Endodermal cell (in vitro differentiated cells): Measurements from ENCODE around the gene METTL27. TPM values are rescaled to one million over a fixed set of nuclear protein-coding genes. Genes with fewer than 3 reads are reported as not detected.
A peak's percentile ranks its signal among the peaks of the same experiment; 100 is the strongest.

Experiments
- DNase-seq: peaks from one replicate; pipeline ENCODE4 v3.0.0-alpha.2; 2017
- H3K27ac ChIP-seq: 2 replicates; pipeline ENCODE4 v1.5.1; 2013; ENCODE audit warnings: mild to moderate bottlenecking, low read depth, low read length, moderate library complexity
- H3K27me3 ChIP-seq: 2 replicates; pipeline ENCODE4 v1.6.1; 2013; ENCODE audit warnings: mild to moderate bottlenecking, low read length, moderate library complexity; ENCODE audit not compliant: insufficient read depth, control insufficient read depth, poor library complexity, severe bottlenecking
- H3K36me3 ChIP-seq: 2 replicates; pipeline ENCODE4 v1.7.0; 2013; ENCODE audit warnings: mild to moderate bottlenecking, low read length, moderate library complexity; ENCODE audit not compliant: control insufficient read depth, insufficient read depth
- H3K4me1 ChIP-seq: one replicate; pipeline ENCODE4 v1.7.0; 2013; ENCODE audit warnings: low read length; ENCODE audit not compliant: control insufficient read depth, insufficient read depth
- H3K4me3 ChIP-seq: 2 replicates; pipeline ENCODE4 v1.5.1; 2013; ENCODE audit warnings: mild to moderate bottlenecking, low read length, moderate library complexity
- H3K9ac ChIP-seq: 2 replicates; pipeline ENCODE4 v1.6.1; 2013; ENCODE audit warnings: mild to moderate bottlenecking, low read length, moderate library complexity; ENCODE audit not compliant: poor library complexity, severe bottlenecking; ENCODE audit errors: extremely low read depth
- H3K9me3 ChIP-seq: 2 replicates; pipeline ENCODE4 v1.6.1; 2013; ENCODE audit warnings: mild to moderate bottlenecking, low read length, moderate library complexity; ENCODE audit not compliant: control insufficient read depth
- H3K27ac Mint-ChIP-seq: 2 replicates; pipeline ENCODE4 v1.8.0; 2020; ENCODE audit warnings: mixed read lengths
- H3K27me3 Mint-ChIP-seq: 2 replicates; pipeline ENCODE4 v1.8.0; 2021; ENCODE audit warnings: mild to moderate bottlenecking, mixed read lengths; ENCODE audit not compliant: insufficient read depth
- H3K36me3 Mint-ChIP-seq: 2 replicates; pipeline ENCODE4 v1.8.0; 2020; ENCODE audit warnings: low read depth, mixed read lengths
- H3K4me1 Mint-ChIP-seq: 2 replicates; pipeline ENCODE4 v1.8.0; 2020; ENCODE audit warnings: mixed read lengths
- H3K4me3 Mint-ChIP-seq: 2 replicates; pipeline ENCODE4 v1.8.0; 2020; ENCODE audit warnings: mild to moderate bottlenecking, moderate library complexity, mixed read lengths
- H3K9me3 Mint-ChIP-seq: 2 replicates; pipeline ENCODE4 v1.8.0; 2020; ENCODE audit warnings: mild to moderate bottlenecking, mixed read lengths
- WGBS, 2 experiments: methylation state at CpG; one replicate each; pipeline versions ENCODE4 v1.1.5 to v1.1.7; 2013; ENCODE audit warnings: missing lambda C conversion rate in 2 of 2, mixed read lengths in 1 of 2; ENCODE audit not compliant: insufficient coverage in 1 of 2, insufficient read length in 1 of 2; 5-methylcytosine and 5-hydroxymethylcytosine counted together
- long read RNA-seq, 4 experiments: library from polyadenylated mRNA in 2 of 4; library from RNA in 1 of 4; library from capped mRNA in 1 of 4; stranded (forward) in 3 of 4; unstranded in 1 of 4; transcript quantifications; one replicate each; pipeline ENCODE4 v2.0.0, GENCODE V29; 2020 to 2021; ENCODE audit warnings: inconsistent platforms in 1 of 4
- polyA plus RNA-seq, 2 experiments: library from polyadenylated mRNA; stranded (reverse); fragments of 50-300 nt; gene quantifications; one replicate each; pipeline ENCODE4 v1.2.3, GENCODE V29; 2013
- total RNA-seq, 2 donors: library from RNA; stranded (reverse); fragmentation: NEBNext Ultra II Directional in 1 of 2; extraction: Animal tissue kit (Norgen Biotek cat#: 25700) in 1 of 2; gene quantifications; 2 replicates in 1 of 2; 3 replicates in 1 of 2; pipeline ENCODE4 v1.2.1, GENCODE V29; 2021
- TF ChIP-seq, protein P1 (sequence below): fragments of 200-600 bp; sonication (generic); conservative IDR thresholded peaks from 2 replicates; pipeline ENCODE4 v1.5.0; 2021; ENCODE audit warnings: antibody characterized with exemption, mild to moderate bottlenecking

Gene METTL27, protein sequence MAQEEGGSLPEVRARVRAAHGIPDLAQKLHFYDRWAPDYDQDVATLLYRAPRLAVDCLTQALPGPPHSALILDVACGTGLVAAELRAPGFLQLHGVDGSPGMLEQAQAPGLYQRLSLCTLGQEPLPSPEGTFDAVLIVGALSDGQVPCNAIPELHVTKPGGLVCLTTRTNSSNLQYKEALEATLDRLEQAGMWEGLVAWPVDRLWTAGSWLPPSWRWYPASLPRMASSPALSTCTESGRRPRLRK
- 10 to 100 TPM; 20.9 to 22.2 TPM for total RNA-seq
- 4.3 TPM for polyA plus RNA-seq (2013, experiment 1 of 2)
- 4.2 TPM for polyA plus RNA-seq (2013, experiment 2 of 2)
- long read RNA-seq, experiment 1, partial matches to known transcripts: 6 of 9 reads
- long read RNA-seq, experiment 1, other reads (novel, unspliced or antisense): 1 of 9 reads
- long read RNA-seq, experiment 2, transcript METTL27-201 (6 exons, 941 nt): major isoform, 9 of 19 reads
- long read RNA-seq, experiment 2, partial matches to known transcripts: 0 of 19 reads
- long read RNA-seq, experiment 2, other reads (novel, unspliced or antisense): 10 of 19 reads
- long read RNA-seq, experiment 3, transcript METTL27-201 (6 exons, 941 nt): major isoform, 8 of 15 reads
- long read RNA-seq, experiment 3, partial matches to known transcripts: 1 of 15 reads
- long read RNA-seq, experiment 3, other reads (novel, unspliced or antisense): 6 of 15 reads
- long read RNA-seq, experiment 4, transcript METTL27-201 (6 exons, 941 nt): major isoform, 13 of 26 reads
- long read RNA-seq, experiment 4, partial matches to known transcripts: 1 of 26 reads
- long read RNA-seq, experiment 4, other reads (novel, unspliced or antisense): 12 of 26 reads

DNA sequence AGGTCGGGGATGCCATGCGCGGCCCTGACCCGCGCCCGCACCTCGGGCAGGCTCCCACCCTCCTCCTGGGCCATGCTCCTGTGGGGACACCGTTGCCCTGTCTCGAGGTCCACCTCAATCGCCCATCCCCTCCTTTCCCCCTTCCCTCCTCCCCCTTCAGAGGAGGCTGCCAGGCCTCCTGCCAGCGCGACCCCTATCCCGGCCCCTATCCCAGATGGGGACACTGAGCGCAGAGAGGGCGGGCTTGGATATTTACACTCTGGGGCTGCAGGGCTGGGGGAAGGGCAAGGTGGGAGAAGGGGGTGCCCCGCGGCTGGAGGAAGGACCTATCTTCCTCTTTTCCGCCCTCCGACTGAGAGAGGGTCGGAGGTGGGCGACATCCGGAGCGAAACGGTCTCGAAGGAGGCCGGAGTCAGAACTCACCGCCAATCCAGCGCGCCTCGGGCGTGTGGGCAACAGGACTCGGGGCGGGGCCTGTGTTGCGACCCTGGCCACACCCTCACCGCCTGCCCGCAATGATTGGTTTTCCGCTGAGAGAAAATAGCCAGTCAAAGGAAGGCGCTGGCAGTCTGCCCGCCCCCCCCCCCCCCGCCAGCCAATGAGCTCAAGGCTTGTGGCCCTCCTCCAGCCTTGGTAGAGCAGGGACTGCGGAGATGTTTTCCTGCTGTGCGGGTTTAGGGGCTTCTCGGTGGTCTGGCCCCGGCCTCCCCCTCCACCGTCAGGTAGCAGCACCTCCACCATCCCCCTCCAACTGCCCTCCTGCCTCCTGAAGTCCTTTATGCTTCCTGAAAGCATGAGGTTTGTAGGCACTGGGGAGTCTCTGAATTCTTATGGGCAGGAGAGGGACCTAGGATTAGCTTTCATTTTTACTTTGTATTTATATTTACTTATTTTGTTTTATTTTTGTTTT is at the start of gene METTL27:
Gene METTL27, minus strand, starts transcription at position 450 of the 910 bp plus-strand sequence. Its CDS starts 376 bp downstream, at position 74.
- Histone ChIP-seq H3K4me1 (no peaks in the 10 kb centered on the region), H3K27me3 (no peaks in the 10 kb centered on the region), H3K9ac (peak within 1 kb of the TSS; percentile 62), H3K27ac (no peak within 1 kb of the TSS), H3K9me3 (no peaks in the 10 kb centered on the region), H3K4me3 (peak within 1 kb of the TSS; percentile 83), H3K36me3 (no peaks in the 10 kb centered on the region)
- peaks cover 10% of the 10 kb centered on the region for H3K4me1 Mint-ChIP-seq
- H3K36me3 Mint-ChIP-seq: peaks cover 5% of the 10 kb centered on the region
- TF ChIP-seq, protein P1, sequence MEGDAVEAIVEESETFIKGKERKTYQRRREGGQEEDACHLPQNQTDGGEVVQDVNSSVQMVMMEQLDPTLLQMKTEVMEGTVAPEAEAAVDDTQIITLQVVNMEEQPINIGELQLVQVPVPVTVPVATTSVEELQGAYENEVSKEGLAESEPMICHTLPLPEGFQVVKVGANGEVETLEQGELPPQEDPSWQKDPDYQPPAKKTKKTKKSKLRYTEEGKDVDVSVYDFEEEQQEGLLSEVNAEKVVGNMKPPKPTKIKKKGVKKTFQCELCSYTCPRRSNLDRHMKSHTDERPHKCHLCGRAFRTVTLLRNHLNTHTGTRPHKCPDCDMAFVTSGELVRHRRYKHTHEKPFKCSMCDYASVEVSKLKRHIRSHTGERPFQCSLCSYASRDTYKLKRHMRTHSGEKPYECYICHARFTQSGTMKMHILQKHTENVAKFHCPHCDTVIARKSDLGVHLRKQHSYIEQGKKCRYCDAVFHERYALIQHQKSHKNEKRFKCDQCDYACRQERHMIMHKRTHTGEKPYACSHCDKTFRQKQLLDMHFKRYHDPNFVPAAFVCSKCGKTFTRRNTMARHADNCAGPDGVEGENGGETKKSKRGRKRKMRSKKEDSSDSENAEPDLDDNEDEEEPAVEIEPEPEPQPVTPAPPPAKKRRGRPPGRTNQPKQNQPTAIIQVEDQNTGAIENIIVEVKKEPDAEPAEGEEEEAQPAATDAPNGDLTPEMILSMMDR: no peak
- peak within 1 kb of the TSS; percentile 92 for H3K27ac Mint-ChIP-seq
- WGBS, 2 experiments: 3 to 9% methylated on average over 8 to 43 of the region's 45 CpGs
- peak within 1 kb of the TSS; percentile 78 for H3K4me3 Mint-ChIP-seq
- DNase-seq: peak; percentile 98
- H3K9me3 Mint-ChIP-seq: peaks cover 4% of the 10 kb centered on the region
- H3K27me3 Mint-ChIP-seq: no peaks in the 10 kb centered on the region

DNA sequence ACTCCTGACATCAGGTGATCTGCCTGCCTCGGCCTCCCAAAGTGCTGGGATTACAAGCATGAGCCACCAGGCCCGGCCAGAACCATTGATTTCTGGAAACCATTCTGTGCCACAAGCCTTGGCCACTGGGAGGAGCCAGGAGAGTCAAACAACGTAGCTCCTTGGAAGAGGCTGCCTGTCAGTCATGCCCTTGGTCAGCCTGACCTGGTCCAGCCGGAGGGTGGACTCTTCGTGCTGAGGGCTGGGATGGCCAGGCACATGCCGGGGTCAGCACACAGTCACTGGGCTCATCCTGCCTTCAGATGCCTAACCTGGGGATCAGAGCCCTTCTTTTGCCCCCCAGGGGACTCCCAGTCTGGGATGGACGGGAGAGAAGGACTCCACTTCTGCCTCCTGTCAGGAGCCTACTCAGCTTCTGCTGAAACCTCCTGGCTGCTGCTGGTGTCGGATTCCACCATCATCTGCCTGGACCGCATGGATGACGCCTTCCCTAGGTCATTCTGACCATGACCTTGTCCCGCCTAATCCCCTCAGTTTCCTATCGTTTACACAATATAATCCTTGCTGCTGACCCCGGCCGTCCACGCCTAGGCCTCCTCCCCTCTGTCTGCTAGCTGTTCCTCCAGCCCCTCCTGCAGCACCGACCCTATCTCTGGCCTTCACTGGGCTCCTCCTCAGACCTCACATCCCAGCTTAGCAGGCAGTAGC is 49.0 kb upstream of the METTL27 start:
- WGBS, 2 experiments: 85 to 90% methylated on average over 8 to 16 of the region's 16 CpGs
- peaks cover 6% of the 10 kb centered on the region for H3K9me3 ChIP-seq
- Mint-ChIP-seq H3K27me3 (peaks cover 9% of the 10 kb centered on the region), H3K9me3 (peaks cover 10% of the 10 kb centered on the region), H3K4me1 (peaks cover 19% of the 10 kb centered on the region), H3K4me3 (no peak overlapping the region), H3K27ac (no peak overlapping the region), H3K36me3 (no peaks in the 10 kb centered on the region)
- no peak overlapping the region for H3K4me3 ChIP-seq
- no peak overlapping the region for H3K27ac ChIP-seq
- TF ChIP-seq, protein P1: peak; percentile 52
- H3K9ac ChIP-seq: no peak overlapping the region
- peaks cover 15% of the 10 kb centered on the region for H3K4me1 ChIP-seq
- H3K27me3 ChIP-seq: no peaks in the 10 kb centered on the region
- no peak for DNase-seq
- H3K36me3 ChIP-seq: no peaks in the 10 kb centered on the region
